ENCODE results near the gene SSTR1. TPM values are rescaled to one million over a fixed set of nuclear protein-coding genes. Genes with fewer than 3 reads are reported as not detected.

SSTR1 gene, protein sequence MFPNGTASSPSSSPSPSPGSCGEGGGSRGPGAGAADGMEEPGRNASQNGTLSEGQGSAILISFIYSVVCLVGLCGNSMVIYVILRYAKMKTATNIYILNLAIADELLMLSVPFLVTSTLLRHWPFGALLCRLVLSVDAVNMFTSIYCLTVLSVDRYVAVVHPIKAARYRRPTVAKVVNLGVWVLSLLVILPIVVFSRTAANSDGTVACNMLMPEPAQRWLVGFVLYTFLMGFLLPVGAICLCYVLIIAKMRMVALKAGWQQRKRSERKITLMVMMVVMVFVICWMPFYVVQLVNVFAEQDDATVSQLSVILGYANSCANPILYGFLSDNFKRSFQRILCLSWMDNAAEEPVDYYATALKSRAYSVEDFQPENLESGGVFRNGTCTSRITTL
- total RNA-seq: 10 to 100 TPM in 2 of 4 donors, 1 to 10 TPM in 2; 2.5 to 13.1 (median 9.8) TPM

DNA sequence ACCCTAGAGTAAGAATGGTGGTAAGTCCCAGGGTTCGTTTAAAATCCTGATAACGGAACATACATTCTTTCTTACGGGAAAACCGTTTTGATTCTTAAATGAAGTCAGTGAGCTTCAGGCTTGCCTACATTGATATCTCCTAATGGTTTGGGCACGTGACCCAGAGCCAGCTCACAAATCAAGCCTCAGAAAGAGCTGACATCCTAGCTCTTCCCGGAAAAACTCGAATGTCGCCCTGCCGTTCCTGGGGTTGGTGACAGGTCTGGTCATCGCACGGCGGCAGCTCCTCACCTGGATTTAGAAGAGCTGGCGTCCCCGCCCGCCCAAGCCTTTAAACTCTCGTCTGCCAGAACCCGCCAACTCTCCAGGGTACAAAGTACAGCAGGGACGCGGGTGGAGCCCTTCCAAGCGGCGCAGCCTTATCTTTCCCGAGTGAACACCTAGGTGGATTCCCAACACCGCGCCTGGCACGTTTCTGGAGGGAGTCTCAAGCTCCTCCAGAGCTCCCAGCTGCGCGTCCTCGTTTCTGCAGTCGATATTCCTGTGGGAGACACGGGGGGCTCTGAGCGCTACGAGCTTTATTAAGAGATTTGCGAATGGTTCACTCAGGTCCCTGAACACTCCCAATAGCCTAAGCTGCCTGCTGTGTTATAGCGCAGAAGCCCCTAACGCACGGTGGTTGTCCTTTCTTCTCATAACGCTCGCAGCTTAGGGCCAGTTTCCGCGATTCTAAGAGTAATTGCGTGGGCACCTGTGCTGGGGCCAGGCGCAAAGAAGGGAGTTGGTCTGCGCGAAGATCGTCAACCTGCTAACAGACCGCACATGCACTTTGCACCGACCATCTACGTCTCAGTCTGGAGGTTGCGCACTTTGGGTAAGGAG, at the start of gene SSTR1:
Gene SSTR1 (plus strand): TSS at position 169 of the 882 bp plus-strand sequence. CDS start 1,486 bp downstream, outside the sequence.
- Histone ChIP-seq H3K4me3 (peak within 1 kb of the TSS in 3 of 4 donors; percentile 33 to 72 (median 71)), H3K27me3 (no peaks in the 10 kb centered on the region), H3K4me1 (peaks cover 0 to 14% (median 0%) of the 10 kb centered on the region in 4 donors), H3K9me3 (no peaks in the 10 kb centered on the region), H3K36me3 (no peaks in the 10 kb centered on the region), H3K27ac (peak within 1 kb of the TSS in 3 of 4 donors; percentile 78 to 96 (median 95))
- DNase-seq: peak in 2 of 3 donors; percentile 91 to 92
- TF ChIP-seq, protein P1, sequence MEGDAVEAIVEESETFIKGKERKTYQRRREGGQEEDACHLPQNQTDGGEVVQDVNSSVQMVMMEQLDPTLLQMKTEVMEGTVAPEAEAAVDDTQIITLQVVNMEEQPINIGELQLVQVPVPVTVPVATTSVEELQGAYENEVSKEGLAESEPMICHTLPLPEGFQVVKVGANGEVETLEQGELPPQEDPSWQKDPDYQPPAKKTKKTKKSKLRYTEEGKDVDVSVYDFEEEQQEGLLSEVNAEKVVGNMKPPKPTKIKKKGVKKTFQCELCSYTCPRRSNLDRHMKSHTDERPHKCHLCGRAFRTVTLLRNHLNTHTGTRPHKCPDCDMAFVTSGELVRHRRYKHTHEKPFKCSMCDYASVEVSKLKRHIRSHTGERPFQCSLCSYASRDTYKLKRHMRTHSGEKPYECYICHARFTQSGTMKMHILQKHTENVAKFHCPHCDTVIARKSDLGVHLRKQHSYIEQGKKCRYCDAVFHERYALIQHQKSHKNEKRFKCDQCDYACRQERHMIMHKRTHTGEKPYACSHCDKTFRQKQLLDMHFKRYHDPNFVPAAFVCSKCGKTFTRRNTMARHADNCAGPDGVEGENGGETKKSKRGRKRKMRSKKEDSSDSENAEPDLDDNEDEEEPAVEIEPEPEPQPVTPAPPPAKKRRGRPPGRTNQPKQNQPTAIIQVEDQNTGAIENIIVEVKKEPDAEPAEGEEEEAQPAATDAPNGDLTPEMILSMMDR (IDR thresholded peaks at IDR 0.05): no peak
- TF ChIP-seq POLR2A (IDR thresholded peaks at IDR 0.05): peak in 1 of 2 donors; percentile 48

DNA sequence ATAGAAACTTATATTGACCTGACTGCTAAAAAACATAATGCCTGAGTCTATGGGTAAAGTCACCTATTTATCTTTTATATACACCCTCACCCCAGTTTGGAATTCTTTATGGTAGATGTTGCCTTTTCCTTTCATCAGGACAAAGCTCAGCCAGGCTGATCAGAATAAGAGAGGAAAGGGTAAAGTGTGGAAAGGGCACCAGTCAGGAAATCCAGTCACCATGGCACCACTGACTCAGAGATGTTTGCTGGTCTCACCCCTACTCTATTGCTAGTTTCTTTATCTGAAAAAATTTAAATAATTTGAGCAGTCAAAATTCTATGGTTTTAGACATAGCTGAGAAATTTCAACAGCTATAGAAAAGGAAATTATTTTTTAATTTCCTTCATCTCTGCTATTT, 49.2 kb upstream of the SSTR1 start:
- TF ChIP-seq, protein P1 (IDR thresholded peaks at IDR 0.05): no peak
- no peak for TF ChIP-seq POLR2A (IDR thresholded peaks at IDR 0.05)
- Histone ChIP-seq H3K4me1 (no peaks in the 10 kb centered on the region), H3K27me3 (no peaks in the 10 kb centered on the region), H3K27ac (no peak overlapping the region), H3K4me3 (no peak overlapping the region), H3K9me3 (no peaks in the 10 kb centered on the region), H3K36me3 (no peaks in the 10 kb centered on the region)
- DNase-seq: no peak

DNA sequence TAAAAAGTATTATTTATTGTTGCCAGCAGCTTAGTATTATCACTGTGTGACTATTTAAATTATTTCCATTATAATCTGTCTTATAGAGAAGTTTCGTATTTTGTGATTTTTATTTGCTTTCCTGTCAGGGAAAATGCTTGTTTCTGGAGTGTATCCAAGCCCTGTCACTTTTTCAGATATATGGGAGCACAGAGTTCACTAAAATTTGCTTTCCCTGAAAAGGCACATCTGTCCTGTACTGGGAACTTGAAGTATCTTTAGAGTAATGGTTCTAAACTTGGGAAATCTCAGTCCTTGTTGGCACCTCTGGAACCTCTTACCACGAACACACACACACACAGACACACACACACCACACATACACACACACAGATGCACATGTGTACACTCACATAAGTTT, 39.3 kb upstream of the SSTR1 start:
- Histone ChIP-seq H3K27ac (no peak overlapping the region), H3K36me3 (no peaks in the 10 kb centered on the region), H3K27me3 (no peaks in the 10 kb centered on the region), H3K4me3 (no peak overlapping the region), H3K4me1 (no peaks in the 10 kb centered on the region), H3K9me3 (no peaks in the 10 kb centered on the region)
- TF ChIP-seq, protein P1 (IDR thresholded peaks at IDR 0.05): no peak
- TF ChIP-seq POLR2A (IDR thresholded peaks at IDR 0.05): no peak
- DNase-seq: no peak

DNA sequence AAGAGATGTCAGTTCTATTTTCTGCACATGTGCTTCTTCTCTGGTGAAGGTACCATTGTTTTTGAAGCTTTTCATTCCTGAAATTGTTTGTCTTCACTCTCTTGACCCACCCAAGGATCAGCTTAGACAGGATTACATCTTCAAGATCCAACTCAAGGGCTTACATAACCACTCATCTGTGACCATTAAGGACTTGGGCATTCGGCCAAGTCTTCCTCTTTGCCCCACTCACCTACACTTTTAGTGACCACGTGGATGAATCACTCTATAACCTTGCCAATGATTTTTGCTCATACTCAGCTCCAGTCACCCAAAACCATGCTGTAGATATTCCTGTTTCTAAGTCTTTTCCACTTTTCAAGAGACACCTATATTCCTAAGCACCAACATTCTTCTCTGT, 36.5 kb upstream of the SSTR1 start:
- no peaks in the 10 kb centered on the region for H3K9me3 ChIP-seq
- no peaks in the 10 kb centered on the region for H3K4me1 ChIP-seq
- no peak for DNase-seq
- H3K4me3 ChIP-seq: no peak overlapping the region
- no peaks in the 10 kb centered on the region for H3K36me3 ChIP-seq
- no peak overlapping the region for H3K27ac ChIP-seq
- no peaks in the 10 kb centered on the region for H3K27me3 ChIP-seq
- TF ChIP-seq, protein P1 (IDR thresholded peaks at IDR 0.05): no peak
- TF ChIP-seq POLR2A (IDR thresholded peaks at IDR 0.05): no peak

DNA sequence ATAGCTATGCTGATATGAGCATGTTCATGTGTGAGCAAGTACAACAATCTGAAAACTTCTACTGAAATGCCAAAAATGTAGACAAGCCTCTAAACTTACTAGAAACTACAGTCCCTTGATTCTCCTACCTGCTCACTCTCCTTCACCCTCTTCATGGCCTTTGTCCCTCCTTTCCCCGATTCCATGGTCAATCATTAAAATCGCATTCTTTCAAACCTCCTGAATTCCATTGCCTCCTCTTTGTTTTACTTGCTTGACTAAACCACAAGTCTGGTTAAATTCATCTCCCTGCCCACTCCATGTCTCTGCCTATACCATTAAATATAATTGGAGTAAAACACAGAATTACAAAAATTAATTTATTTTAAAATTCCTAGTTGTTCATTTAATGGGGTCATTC, 33.0 kb upstream of the SSTR1 start:
- Histone ChIP-seq H3K27me3 (no peaks in the 10 kb centered on the region), H3K9me3 (no peaks in the 10 kb centered on the region), H3K4me3 (no peak overlapping the region), H3K27ac (no peak overlapping the region), H3K36me3 (no peaks in the 10 kb centered on the region), H3K4me1 (no peaks in the 10 kb centered on the region)
- TF ChIP-seq, protein P1 (IDR thresholded peaks at IDR 0.05): no peak
- TF ChIP-seq POLR2A (IDR thresholded peaks at IDR 0.05): no peak
- DNase-seq: no peak

Data from Peyer's patch (tissue), 4 donors.